NCI-H226 (cell line): ENCODE measurements around the gene FRMD4B.
"Not testable (repeated sequence)": the region's sequence is repeated elsewhere in the genome, so short reads cannot be mapped to it uniquely, and the experiment has no call there.

Experiments used
- DNase-seq: peaks from one replicate; pipeline ENCODE4 v3.0.0-alpha.2; 2015

The FRMD4B gene

DNA sequence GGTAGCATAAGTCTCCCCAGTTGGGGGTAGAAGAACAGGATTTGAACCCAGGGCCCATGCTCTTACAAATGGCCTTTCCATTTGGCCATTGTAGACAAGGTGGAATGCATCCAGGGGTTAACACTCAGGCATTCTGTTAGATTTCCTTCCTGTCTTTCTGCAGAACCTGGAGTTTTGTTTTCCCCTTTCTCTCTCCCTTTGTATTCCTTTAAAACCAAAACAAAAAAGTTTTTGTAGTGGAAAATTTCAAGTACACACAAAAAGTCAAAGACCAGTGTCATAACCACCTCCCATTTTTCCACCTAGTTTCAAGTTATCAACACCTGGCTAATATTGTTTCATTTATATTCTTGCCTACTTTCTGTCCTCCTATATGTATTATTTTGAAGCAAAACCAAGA lies 26.0 kb downstream of the FRMD4B start:
- no peak for DNase-seq

DNA sequence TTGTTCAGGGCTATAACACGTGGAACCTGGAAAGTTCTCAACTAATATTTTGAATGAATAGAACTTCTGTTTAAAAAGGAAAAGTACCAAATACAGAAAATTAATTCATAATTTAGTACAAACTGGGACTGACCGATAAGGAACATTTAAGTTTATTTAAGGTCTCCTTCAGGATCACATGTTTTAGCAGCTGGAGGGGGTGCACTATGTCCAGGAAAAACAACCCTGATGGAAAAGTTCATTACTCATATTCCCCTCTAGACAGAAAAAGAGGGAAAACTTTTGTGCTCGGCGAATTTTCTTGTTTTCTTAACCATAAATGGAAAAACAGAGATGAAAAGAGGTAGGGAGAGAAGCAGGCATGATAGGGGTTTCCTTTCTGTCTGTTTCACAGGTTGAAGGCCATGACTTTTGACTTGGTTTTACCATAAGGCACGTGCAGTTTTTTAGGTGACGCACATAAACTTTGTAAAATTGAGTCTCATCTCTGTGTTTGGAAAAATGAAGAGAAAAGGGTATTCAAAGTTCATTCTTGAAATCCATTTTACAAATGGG lies 26.5 kb downstream of the FRMD4B start:
- DNase-seq: no peak

DNA sequence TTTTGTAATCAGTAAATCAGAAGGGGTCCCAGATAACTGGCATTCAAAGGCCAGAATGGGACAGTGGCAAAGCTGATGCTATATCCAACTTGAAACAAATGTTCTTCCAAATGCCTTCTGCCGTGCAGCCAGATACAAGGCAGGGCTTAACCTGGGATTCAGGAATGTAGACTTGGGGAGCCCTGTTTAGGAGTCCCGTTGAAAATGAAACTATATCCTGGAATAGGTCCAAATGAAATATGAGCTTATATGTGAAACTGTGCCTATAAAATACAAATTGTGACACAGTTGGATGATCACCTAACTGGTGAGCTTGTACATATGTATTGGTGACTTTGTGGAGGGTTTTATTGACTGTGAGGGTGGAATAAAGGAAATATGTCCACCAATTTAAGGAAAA lies 28.7 kb downstream of the FRMD4B start:
- DNase-seq: no peak

DNA sequence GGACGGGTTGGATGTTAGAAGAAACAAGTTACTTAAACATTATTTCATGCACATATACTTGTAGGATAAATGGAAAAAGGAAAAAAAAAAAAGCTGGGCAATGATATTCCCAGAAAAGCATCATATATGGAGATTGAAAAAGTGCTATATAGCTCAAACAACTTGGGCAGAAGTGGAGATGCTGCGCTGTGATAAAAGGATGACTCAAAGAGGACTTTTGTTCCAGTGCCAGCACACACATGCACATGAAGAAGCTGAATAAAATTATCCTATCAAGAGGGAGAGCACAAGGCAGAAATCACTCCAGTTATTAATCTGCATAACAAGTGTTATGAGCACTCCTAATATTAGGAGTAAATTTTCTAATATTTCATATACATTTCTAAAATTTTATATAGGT lies 30.9 kb downstream of the FRMD4B start:
- no peak for DNase-seq

DNA sequence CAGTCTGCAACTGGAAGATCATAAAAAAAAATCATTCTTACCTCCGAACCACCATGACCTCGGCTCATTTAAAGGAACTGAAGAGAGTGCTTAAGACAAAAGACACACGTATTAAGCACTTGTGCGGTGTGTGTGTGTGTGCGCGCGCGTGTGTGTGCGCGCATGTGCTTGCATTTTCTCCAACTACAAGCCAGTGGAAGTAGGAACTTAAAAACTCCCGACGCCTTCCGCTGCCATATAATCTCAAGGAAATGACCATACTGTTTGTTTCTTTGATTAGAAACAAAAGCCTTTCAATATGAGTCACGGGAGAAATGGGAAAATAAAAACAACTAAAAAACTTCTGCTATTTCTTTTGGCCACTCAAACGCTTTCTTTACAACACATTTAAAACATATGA lies 32.4 kb downstream of the FRMD4B start:
- DNase-seq: no peak

DNA sequence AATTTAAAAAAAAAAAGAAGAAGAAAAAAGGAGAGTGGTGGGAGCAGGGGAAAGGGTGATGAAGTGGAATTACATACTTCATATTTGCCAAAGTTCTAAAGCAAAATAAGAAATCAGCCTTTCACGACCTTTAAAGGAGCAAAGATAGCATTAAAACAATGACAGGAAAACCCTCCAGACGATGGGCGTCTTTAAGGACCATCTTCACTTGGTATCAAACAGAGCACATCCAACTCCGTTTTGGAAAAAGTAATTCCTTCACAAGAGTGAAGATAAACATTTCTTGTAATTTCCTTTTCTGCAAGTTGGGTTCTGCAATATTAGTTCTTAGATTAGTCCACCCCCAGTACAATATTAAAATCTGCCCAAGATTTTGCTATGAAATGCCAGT lies 32.8 kb downstream of the FRMD4B start:
- DNase-seq: no peak

DNA sequence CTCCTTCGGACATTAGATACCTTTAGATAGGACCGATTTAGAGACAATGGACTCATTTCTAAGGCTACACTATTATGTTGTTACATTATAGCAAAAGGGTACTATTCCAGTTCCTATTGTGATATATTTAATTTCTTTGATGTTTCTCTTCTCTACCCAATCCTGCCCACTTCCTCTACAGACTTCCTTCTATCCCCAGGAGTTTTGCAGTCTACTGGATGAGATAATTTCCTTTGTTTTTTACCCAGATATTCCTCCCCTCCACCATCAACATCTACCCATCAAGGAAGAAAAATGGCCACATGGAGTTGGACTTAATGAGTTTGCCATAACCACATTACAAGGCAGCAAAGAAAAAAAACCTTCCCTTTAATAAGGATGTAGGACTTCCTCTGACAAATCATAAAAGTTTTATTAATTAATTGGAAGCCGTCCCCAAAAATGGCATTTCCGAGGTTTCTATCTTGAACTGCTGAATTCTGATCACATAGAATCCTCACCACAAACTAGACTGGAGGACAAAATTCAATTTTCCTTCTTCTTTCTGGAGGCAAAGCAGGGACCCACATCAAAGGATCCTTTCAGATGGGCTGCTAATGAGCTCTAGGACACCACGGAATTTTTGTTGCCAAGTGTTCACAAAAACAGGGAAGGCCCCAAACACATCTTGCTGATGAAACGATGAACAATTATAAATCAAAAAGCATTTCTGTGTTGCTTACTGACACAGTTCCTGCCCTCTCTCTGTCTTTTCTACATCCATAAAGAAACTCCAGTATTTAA lies 33.4 kb downstream of the FRMD4B start:
- no peak for DNase-seq

DNA sequence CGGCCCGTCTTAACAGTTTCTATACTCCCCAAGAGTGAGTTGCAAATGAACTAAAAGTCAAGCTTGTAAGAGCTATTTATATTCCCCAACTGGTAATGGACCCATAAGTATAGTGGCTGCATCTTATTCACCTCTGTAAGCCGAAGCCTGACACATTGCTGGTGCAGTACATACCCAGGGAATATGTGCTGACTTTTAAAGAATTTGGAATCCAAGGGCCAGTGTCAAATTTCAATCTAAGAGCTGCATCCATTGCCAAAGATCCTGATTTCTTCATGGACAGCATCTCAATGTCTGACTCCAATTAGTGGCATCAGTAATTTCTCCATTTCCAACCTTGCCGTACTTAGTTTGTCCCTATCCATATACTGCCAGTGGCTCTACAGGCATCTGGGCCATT lies 42.0 kb downstream of the FRMD4B start:
- DNase-seq: no peak

DNA sequence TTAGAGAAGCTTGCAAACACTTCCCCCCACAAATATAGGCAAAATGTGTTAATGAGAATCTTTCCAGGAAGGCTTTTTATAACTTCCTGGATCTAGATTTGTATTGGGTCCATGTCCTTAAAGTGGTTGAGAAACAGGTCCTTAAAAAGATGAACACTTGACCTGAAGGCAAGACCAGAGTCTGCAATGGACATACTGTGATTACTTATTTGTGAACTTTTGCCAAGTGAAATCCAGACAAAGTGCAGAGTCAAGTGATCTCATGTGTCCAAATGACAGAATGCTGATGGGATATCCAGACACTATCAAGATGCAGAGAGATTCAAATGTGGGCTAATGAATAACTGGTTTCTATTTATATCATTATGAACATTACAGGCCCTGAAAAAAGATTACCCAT lies 43.8 kb downstream of the FRMD4B start:
- no peak for DNase-seq

DNA sequence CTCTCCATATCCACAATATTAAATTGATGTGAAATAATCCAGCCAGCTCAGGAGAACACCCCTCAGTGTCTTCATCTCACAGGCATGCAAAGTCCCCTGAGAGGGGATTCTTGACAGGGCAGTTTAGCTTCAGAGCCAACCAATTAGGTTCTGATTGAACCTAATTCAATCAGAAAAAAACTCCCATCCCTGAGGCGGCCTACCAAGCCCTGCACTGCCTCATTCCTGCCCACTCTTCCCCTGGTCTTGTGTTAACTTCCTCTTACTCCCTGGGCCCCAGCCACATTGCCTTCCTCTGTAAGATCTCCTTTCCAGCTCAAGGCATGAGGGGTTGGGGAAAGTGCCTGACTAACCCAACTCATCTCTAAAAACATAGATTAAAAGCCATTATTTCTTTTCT lies 46.1 kb downstream of the FRMD4B start:
- DNase-seq: no peak

DNA sequence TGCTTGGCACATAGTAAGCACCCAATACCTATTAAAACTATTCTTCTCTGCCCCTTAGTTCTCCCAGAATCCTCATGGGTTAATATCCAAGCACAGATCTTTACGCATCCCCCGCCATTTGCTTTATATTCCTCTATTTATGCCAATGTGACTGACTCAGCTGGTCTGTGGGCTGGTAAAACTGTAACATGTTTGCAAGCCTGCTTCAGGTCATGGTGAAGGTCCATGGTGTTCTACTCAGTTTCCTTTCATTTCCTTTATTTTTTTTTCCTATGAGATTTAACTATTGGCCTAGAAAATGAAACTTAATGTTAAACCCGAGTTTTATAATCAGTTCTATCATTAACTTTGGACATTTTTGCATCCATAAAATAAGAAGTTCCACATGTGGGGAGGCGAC lies 47.0 kb downstream of the FRMD4B start:
- DNase-seq: no peak

DNA sequence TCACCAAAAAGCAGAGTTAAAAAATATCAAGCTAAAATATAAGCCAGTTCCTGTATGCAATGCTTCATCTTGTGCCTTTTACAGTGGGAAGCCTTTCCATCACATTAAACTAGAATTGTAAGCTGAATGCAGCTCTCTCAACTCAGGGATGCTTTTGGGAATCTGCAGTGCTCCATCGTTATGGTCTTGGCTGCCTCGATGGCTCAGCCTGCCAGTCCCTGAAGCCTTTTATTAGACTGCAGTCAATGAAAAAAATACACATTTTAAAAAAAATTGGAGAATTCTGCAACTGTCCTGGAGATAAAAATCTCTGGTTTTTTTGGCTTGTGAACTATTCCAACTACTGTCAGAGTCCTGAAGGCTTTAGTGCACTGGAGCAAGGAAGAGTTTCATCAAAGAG lies 53.0 kb downstream of the FRMD4B start:
- no peak for DNase-seq

DNA sequence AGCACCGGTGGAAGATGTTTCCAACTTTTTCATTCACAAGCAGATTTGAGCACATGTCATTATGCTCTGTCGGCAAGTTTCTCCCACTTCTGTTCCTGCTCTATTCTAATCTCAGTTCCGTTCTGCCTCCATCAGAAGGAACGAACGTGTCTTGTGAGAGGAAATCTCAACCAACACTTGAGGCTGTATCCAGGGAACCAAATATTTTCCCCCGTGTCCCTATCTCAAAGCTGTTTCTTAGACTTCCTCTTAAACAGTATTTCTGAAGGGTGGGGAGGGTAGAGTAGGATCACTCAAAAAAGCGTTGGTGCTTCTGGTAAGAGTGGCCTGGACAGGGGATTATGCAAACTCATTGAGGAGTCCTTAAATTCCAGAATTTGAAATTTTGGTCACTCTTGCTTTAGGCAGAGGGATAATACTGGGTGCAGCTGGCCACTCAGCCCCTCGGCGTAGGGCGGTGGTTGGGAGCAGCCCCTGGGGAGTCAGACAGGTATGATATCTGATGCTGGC lies 54.9 kb downstream of the FRMD4B start:
- DNase-seq: no peak

DNA sequence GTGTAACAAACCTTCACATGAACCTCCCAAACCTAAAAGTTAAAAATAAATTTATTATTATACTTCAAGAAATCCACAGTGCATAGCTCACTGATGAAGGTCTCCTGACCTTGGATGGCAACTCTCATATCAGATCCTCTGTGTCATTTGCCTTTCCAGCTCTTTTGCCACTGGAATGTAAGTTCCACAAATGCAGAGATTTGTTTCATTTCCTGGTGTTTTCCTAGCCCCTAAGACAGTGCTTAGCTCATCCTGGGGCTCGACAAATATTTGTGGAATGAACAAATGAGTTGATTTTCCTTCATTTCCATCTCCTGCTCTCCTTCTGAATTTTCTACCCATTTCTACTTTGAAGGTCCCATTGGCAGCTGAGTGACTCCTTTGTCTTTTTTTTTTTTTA lies 56.0 kb downstream of the FRMD4B start:
- peak; percentile 2 for DNase-seq

DNA sequence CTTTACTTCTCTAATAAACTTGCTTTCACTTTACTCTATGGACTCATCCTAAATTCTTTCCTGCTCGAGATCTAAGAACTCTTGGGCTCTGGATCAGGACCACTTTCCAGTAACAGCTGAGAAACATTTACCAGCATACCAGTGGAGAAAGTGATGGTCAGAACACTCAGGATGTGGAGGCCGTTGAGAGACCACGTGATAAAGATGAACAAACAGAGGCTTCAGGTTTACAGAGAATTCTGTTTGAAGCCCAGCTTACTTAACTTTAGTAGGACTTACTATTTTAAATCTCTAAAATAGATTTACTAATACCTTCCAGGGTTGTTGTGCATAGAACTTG lies 57.0 kb downstream of the FRMD4B start:
- no peak for DNase-seq

DNA sequence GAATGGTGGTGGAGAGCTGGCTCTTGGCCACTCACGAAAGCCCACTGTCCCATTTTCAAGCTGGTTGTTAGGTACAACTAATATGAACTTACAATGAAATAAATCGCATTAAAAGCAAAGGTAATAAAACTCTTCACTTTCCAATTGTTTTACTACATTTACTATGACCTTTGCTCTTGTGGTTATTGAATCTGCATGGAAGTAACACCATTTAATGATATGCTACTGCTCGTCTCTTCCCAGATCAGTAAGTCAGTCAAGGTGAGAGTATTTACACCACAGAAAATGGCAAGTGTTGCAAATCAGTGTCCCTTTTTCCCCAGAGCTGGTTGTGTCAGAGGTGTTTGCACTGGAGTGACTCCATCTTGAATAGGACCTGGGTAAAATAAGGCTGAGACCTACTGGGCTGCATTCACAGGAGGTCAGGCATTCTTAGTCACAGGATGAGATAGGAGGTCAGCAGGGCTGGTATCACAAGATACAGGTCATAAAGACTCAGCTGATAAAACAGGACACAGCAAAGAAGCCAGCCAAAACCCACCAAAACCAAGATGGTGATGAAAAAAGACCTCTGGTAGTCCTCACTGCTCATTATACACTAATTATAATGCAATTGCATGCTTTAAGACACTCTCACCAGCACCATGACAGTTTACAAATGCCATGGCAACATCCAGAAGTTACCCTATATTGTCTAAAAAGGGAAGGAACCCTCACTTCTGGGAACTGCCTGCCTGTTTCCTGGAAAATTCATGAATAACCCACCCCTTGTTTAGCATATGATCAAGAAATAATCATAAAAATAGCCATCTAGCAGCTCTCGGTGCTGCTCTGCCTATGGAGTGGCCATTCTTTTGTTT lies 57.6 kb downstream of the FRMD4B start:
- no peak for DNase-seq

DNA sequence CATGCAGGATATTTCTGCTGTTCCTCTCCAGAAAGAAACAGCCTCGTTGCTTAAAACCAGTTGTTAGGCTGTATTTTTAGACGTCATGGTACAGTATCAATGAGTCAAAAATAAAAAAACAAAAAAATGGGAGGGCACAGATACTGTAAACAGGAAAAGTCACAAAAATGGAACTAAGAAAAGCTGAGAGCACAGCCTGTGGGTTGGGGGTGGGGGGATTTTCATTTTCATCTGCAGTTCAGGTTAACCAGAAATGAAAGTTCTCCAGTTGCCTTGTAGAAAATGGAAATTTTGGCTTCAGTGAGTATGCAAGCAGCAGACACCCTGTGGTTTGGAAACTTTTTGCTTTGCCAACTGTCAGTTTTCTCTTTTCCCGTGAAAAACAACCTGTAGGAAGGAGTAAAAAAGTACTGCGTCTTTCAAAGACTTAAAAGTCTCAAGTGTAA lies 59.0 kb downstream of the FRMD4B start:
- no peak for DNase-seq

DNA sequence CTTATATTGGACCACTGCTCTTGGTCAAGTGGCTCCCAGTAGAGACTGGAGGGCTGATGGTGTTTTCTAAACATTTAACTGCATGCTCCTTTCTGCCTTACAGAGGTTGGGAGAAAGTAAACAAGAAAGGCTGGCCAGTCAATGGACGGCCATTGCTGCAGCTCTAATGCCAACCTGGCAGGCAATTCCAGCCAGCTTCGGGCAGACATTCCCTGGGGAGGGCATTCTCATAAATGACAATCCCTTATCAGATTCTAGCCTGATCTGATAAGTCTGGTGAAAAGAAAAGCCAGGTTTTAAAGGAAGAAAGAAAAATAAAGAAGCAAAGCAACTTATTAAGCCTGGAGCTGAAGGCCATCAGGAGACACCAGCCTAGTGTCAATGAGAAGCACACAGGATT lies 60.7 kb downstream of the FRMD4B start:
- DNase-seq: no peak

DNA sequence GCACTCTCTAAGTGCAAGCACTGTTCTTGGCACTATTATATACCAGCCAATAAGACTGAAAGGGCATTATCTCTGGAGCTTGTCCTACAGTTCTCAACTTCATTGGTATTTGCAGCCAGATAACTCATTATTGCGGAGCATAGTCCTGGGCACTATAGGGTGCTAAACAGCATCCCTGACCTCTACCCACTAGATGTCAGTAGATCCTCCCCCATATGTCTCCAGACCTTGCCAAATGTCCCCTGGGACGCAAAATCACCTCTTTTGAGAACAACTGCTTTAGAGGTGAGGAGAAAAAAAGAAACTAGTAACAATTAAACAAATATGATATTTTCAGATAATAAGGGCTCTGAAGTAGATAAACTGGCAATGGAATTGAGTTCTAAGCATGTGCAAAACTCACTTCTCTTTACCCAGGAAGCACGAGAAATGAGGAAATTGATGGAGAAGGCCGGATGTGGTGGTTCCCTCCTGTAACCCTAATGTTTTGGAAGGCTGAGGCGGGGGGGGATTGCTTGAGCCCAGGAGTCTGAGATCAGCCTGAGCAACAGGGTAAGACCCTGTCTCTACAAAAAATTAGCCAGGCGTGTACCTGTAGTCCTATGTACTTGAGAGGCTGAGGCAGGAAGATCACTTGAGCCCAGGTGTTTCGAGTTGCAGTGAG lies 61.4 kb downstream of the FRMD4B start:
- no peak for DNase-seq

DNA sequence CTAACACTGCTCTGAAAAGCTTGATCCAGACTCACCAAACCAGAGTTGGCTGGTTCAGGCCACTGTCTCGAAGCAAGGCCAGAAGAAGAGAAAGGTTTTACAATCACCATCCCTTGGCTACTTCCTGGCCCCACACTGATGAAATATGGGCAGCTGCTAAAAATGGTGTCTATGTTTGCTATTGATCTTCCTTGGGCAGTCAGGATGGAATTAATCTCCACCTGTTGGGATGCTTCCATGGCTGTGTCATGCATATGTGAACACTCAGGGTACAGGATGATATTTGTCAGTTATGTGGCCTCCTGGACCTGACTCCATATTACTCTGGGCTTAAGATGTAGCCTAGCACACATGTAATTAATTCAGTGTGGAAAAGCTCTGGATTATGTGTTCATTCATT lies 61.9 kb downstream of the FRMD4B start:
- DNase-seq: no peak

DNA sequence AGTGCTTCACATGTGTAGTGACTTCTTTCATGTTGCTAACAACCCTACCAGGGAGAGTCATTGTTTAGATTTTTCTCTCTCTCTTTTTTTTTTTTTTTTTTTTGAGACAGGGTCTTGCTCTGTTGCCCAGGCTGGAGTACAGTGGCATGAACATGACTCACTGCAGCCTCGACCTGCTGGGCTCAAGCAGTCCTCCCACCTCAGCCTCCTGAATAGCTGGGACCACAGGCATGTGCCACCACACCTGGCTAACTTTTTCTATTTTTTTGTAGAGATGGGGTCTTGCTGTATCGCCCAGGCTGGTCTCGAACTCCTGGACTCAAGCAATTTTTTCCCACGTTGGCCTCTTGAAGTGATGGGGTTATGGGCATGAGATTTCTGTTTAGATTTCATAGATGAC lies 63.4 kb downstream of the FRMD4B start:
- DNase-seq: not testable (repeated sequence)

DNA sequence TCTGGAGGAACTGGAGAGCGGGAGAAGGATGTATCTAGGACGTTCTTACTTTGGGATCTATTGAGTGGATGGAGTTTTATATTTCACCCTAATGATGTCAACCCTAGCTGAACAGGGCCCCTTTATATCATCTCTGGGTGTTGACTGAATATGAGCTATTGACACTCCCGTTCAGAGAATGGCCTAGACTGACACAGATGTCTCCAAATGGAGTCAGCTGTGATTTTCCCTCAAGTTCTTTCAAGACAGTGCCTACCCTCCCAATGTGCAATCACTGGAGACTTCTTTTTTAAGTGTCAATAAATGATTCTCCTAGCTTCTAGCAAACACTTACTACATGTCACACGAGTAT lies 63.8 kb downstream of the FRMD4B start:
- DNase-seq: no peak
